Smooth muscle cell (in vitro differentiated cells): ENCODE measurements around the gene AK2. TPM values are rescaled to one million over a fixed set of nuclear protein-coding genes. Genes with fewer than 3 reads are reported as not detected.

Experiments
- DNase-seq: peaks from one replicate; lab custom pipeline; 2025; ENCODE audit not compliant: unreplicated experiment; lab: John Stamatoyannopoulos, UW
- H2AFZ ChIP-seq: fragments of 200-600 bp; sonication (generic); 2 replicates; pipeline ENCODE4 v1.6.0; 2016; ENCODE audit warnings: antibody characterized with exemption, low read depth, mild to moderate bottlenecking
- H3F3A ChIP-seq: fragments of 200-600 bp; sonication (generic); 2 replicates; pipeline ENCODE4 v1.6.0; 2017; ENCODE audit warnings: antibody characterized with exemption, low read depth
- H3K27ac ChIP-seq: fragments of 200-600 bp; sonication (generic); 2 replicates; pipeline ENCODE4 v1.5.1; 2016; ENCODE audit warnings: low read depth, mild to moderate bottlenecking
- H3K27me3 ChIP-seq: fragments of 200-600 bp; sonication (generic); 2 replicates; pipeline ENCODE4 v1.6.1; 2016; ENCODE audit warnings: low read depth, mild to moderate bottlenecking
- H3K36me3 ChIP-seq: fragments of 200-600 bp; sonication (generic); 2 replicates; pipeline ENCODE4 v1.5.1; 2016; ENCODE audit warnings: low read depth
- H3K4me1 ChIP-seq: fragments of 200-600 bp; sonication (generic); 2 replicates; pipeline ENCODE4 v1.5.1; 2016; ENCODE audit warnings: low read depth
- H3K4me2 ChIP-seq: fragments of 200-600 bp; sonication (generic); 2 replicates; pipeline ENCODE4 v1.6.0; 2016; ENCODE audit warnings: mild to moderate bottlenecking
- H3K4me3 ChIP-seq: fragments of 200-600 bp; sonication (generic); 2 replicates; pipeline ENCODE4 v1.5.1; 2016; ENCODE audit warnings: mild to moderate bottlenecking
- H3K79me2 ChIP-seq: fragments of 200-600 bp; sonication (generic); 2 replicates; pipeline ENCODE4 v1.6.0; 2016; ENCODE audit warnings: low read depth, mild to moderate bottlenecking
- H3K9ac ChIP-seq: fragments of 200-600 bp; sonication (generic); 2 replicates; pipeline ENCODE4 v1.6.0; 2016; ENCODE audit warnings: low read depth
- H3K9me3 ChIP-seq: fragments of 200-600 bp; sonication (generic); replicated peaks from 2 replicates; pipeline ENCODE4 v1.5.1; 2016; ENCODE audit warnings: low read depth
- H4K20me1 ChIP-seq: fragments of 200-600 bp; sonication (generic); 2 replicates; pipeline ENCODE4 v1.6.0; 2016; ENCODE audit warnings: low read depth
- WGBS: methylation state at CpG from one replicate; pipeline ENCODE4 v1.1.7; 2016; ENCODE audit warnings: low lambda C conversion rate; 5-methylcytosine and 5-hydroxymethylcytosine counted together
- polyA plus RNA-seq: library from polyadenylated mRNA; unstranded; fragments of >200 nt; fragmentation: Nextera tagmentation; extraction: Ambion mirVana; gene quantifications from 2 replicates; pipeline ENCODE4 v1.2.1, GENCODE V29; 2016
- total RNA-seq: library from RNA; depleted of rRNA; stranded (reverse); fragments of >200 nt; gene quantifications from 2 replicates; pipeline ENCODE4 v1.2.3, GENCODE V29; 2014
- TF ChIP-seq, protein P1 (sequence below): fragments of 200-600 bp; sonication (generic); IDR thresholded peaks from 2 replicates; pipeline ENCODE4 v1.5.1; 2017; ENCODE audit warnings: borderline replicate concordance, mild to moderate bottlenecking, antibody characterized with exemption; ENCODE audit not compliant: insufficient read depth, poor library complexity, severe bottlenecking

The AK2 gene
- total and polyA plus RNA-seq, 2 experiments from 2014 or later: 89.8 to 121 TPM

DNA sequence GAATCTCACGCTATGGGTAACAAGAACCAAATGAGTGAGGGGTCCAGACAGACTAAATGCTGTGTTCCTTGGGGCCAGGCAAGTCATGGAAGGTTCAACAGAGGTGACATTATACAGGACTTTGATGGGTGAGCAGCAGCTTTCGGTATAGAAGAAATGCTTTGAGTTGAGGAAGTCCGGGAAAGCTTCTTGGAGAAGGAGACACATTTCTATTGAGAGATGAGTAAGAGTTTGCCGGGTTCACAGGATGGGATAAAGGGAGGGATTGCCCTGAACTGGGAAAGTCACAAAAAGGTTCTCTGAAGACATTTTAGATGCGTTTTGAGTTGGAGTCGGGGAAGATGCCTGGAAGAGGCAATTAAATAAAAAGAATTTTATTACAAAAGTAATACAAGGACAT, 43.7 kb upstream of the AK2 start:
- H2AFZ ChIP-seq: peak overlapping the region; percentile 65
- WGBS: 63% methylated on average over 6 of the region's 6 CpGs
- no peak for DNase-seq
- H3K9me3 ChIP-seq: no peaks in the 10 kb centered on the region
- H4K20me1 ChIP-seq: peaks cover 25% of the 10 kb centered on the region
- H3K36me3 ChIP-seq: no peaks in the 10 kb centered on the region
- peaks cover 4% of the 10 kb centered on the region for H3F3A ChIP-seq
- TF ChIP-seq, protein P1, sequence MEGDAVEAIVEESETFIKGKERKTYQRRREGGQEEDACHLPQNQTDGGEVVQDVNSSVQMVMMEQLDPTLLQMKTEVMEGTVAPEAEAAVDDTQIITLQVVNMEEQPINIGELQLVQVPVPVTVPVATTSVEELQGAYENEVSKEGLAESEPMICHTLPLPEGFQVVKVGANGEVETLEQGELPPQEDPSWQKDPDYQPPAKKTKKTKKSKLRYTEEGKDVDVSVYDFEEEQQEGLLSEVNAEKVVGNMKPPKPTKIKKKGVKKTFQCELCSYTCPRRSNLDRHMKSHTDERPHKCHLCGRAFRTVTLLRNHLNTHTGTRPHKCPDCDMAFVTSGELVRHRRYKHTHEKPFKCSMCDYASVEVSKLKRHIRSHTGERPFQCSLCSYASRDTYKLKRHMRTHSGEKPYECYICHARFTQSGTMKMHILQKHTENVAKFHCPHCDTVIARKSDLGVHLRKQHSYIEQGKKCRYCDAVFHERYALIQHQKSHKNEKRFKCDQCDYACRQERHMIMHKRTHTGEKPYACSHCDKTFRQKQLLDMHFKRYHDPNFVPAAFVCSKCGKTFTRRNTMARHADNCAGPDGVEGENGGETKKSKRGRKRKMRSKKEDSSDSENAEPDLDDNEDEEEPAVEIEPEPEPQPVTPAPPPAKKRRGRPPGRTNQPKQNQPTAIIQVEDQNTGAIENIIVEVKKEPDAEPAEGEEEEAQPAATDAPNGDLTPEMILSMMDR: no peak
- no peak overlapping the region for H3K27ac ChIP-seq
- peak overlapping the region; percentile 68 for H3K4me3 ChIP-seq
- H3K4me1 ChIP-seq: peaks cover 12% of the 10 kb centered on the region
- H3K27me3 ChIP-seq: no peaks in the 10 kb centered on the region
- H3K79me2 ChIP-seq: no peaks in the 10 kb centered on the region
- peak overlapping the region; percentile 97 for H3K4me2 ChIP-seq
- H3K9ac ChIP-seq: peak overlapping the region; percentile 70

DNA sequence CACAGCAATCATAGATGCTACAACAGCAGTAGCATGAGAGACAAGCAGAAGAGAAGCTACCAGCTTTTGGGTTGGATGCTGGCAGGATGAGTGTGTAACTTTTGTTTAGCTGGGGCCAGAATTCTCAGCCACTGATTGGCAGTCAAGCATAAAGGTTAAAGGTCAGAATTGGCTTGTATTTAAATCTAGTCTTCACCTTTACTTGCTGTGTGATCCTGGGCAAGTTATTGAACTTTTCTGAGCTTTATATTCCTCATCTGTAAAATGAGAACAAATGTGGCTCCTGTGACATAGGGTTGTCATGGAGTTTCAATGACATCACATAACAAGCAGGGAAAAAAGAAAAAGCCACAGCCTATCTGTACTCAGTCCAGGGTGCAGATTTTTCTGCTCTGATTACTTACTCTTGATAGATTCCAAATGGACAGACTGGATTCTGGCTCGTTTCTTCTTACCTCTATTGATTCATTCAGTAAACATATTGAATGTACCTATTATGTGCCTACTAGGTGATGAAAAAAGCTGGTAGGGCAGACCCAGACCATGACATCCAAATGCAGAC, 41.4 kb upstream of the AK2 start:
- Histone ChIP-seq H2AFZ (no peak overlapping the region), H4K20me1 (peaks cover 11% of the 10 kb centered on the region), H3K9ac (no peak overlapping the region), H3K79me2 (no peaks in the 10 kb centered on the region), H3K27ac (no peak overlapping the region), H3K4me2 (no peak overlapping the region), H3K27me3 (no peaks in the 10 kb centered on the region), H3K9me3 (no peaks in the 10 kb centered on the region), H3K4me1 (peaks cover 12% of the 10 kb centered on the region), H3F3A (peaks cover 4% of the 10 kb centered on the region), H3K36me3 (no peaks in the 10 kb centered on the region), H3K4me3 (no peak overlapping the region)
- WGBS: 75% methylated on average over 1 of the region's 1 CpG
- DNase-seq: no peak
- TF ChIP-seq, protein P1: no peak

- TF ChIP-seq, protein P1: no peak
Measured at GRCh38 chr1:33074193-33074945, 37.7 kb upstream of the AK2 start.

DNA sequence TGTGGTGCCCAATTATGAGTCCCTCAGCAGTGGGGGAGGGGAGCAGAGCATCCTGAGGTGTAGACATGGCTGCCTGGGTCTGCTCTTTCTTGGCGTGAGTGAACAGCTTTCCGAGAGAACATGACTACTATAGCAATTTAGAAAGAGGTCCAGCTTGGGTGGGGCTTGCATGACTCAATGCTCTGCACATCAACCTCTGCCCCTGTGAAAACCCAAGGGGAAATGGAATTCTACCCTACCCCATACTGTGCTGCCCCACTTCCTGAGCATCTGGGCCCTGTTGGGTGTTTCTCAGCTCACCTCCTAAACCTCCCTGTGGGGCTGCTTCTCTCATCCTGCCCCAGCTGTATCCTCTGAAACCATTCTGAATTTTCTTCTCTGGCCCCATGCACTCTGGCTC, 36.0 kb upstream of the AK2 start:
- Histone ChIP-seq H3K36me3 (no peaks in the 10 kb centered on the region), H3K9me3 (no peaks in the 10 kb centered on the region), H3F3A (no peaks in the 10 kb centered on the region), H3K79me2 (no peaks in the 10 kb centered on the region), H3K27ac (no peak overlapping the region), H3K4me2 (no peak overlapping the region), H3K9ac (no peak overlapping the region), H3K4me1 (no peaks in the 10 kb centered on the region), H3K27me3 (no peaks in the 10 kb centered on the region), H2AFZ (no peak overlapping the region), H3K4me3 (no peak overlapping the region), H4K20me1 (no peaks in the 10 kb centered on the region)
- WGBS: 91% methylated on average over 2 of the region's 2 CpGs
- TF ChIP-seq, protein P1: no peak
- DNase-seq: no peak

More at GRCh38 chr1:33074193-33074945, 37.7 kb upstream of the AK2 start:
- no peak for DNase-seq
- Histone ChIP-seq H3K4me1 (no peaks in the 10 kb centered on the region), H3K27ac (no peak overlapping the region), H3K36me3 (no peaks in the 10 kb centered on the region), H4K20me1 (no peaks in the 10 kb centered on the region), H3K27me3 (no peaks in the 10 kb centered on the region), H3K4me2 (no peak overlapping the region), H3F3A (no peaks in the 10 kb centered on the region), H3K79me2 (no peaks in the 10 kb centered on the region), H3K9me3 (no peaks in the 10 kb centered on the region), H3K4me3 (no peak overlapping the region), H3K9ac (no peak overlapping the region), H2AFZ (no peak overlapping the region)
- 78% methylated on average over 4 of the region's 4 CpGs for WGBS
